Breast epithelium (tissue), 3 donors: ENCODE data around the gene PLOD1.

Experiments used
- CTCF ChIP-seq, 3 donors: fragments of 450-650 bp; IDR thresholded peaks; one replicate each; pipeline ENCODE4 v1.5.1; 2016 to 2017; ENCODE audit warnings: antibody characterized with exemption in 3 of 3, mild to moderate bottlenecking in 3 of 3, moderate library complexity in 3 of 3
- POLR2A ChIP-seq: fragments of 450-650 bp; IDR thresholded peaks from one replicate; pipeline ENCODE4 v1.6.1; 2016; ENCODE audit warnings: antibody characterized with exemption, mild to moderate bottlenecking, moderate library complexity
- POLR2AphosphoS5 ChIP-seq, 3 donors: sonication (generic); formaldehyde crosslinking; IDR thresholded peaks; one replicate each; pipeline ENCODE4 v1.6.1; 2017; ENCODE audit warnings: antibody characterized with exemption in 3 of 3

- no peak for TF ChIP-seq CTCF (IDR thresholded peaks at IDR 0.05)
- TF ChIP-seq POLR2AphosphoS5 (IDR thresholded peaks at IDR 0.05): no peak
- TF ChIP-seq POLR2A: no peak
Observed at GRCh38 chr1:12015499-12015898, 81.0 kb downstream of the PLOD1 start.
